DND-41 (cell line): ENCODE data around the gene PPP1CB.

Experiments used
- CTCF ChIP-seq: IDR thresholded peaks from 2 replicates; pipeline ENCODE4 v1.5.1; 2012; ENCODE audit warnings: borderline replicate concordance, low read length, moderate library complexity, mild to moderate bottlenecking; ENCODE audit not compliant: poor library complexity, severe bottlenecking; ENCODE audit errors: extremely low read depth
- EZH2 ChIP-seq: IDR thresholded peaks from 3 replicates; pipeline ENCODE4 v1.6.1; 2012; ENCODE audit warnings: borderline replicate concordance, low read depth, mild to moderate bottlenecking, moderate library complexity, low read length, inconsistent platforms; ENCODE audit not compliant: severe bottlenecking

- TF ChIP-seq CTCF, result no peak
- no peak for TF ChIP-seq EZH2
These were observed 48.8 kb upstream of the PPP1CB start for GRCh38 chr2:28702878-28703277.
